Measurements from ENCODE around the gene CCDC110. TPM values are rescaled to one million over a fixed set of nuclear protein-coding genes. Genes with fewer than 3 reads are reported as not detected.

CCDC110 gene
- total RNA-seq, 1 experiment from 2014 or later, result 4.3 TPM

GRCh38 chr4:185508181-185508580 is 36.6 kb upstream of the CCDC110 start:
- Histone ChIP-seq H3F3A (ENCODE audit: insufficient read depth, low read depth) (no peaks in the 10 kb centered on the region), H3K27ac (no peak overlapping the region), H3K36me3 (ENCODE audit: low read depth) (no peaks in the 10 kb centered on the region), H3K9me3 (ENCODE audit: insufficient read depth, low read depth) (no peaks in the 10 kb centered on the region), H3K4me3 (no peak overlapping the region), H3K79me2 (ENCODE audit: low read depth) (no peaks in the 10 kb centered on the region), H3K27me3 (ENCODE audit: insufficient read depth, low read depth) (no peaks in the 10 kb centered on the region), H2AFZ (no peak overlapping the region; the same call in 1 of the 2 replicates), H3K4me1 (replicated peaks; ENCODE audit: insufficient read depth) (peaks cover 13% of the 10 kb centered on the region), H3K9me2 (ENCODE audit: insufficient read depth) (no peaks in the 10 kb centered on the region), H3K4me2 (peak overlapping the region; percentile 55), H4K20me1 (ENCODE audit: insufficient read depth) (no peaks in the 10 kb centered on the region)
- CTCF ChIA-PET, result no interaction called here
- intact Hi-C loops (cut with micrococcal nuclease; ENCODE audit: unreplicated experiment), result no loop called here
- TF ChIP-seq CTCF (conservative IDR thresholded peaks at IDR 0.05) (no peak), EZH2 (IDR thresholded peaks at IDR 0.05; ENCODE audit: low read depth) (no peak)
- POLR2A ChIA-PET (ENCODE audit: unreplicated experiment), result interaction anchor here (0.6 to 0.7 kb wide), 3 partner anchors 15 to 345 kb away, joined by 3 to 9 read pairs (median 6); no protein-coding TSS in a partner anchor
- BruUV-seq (replicated peaks), result no TSS peak
- DNase-seq, result peak; percentile 43 to 83

- no peaks in the 10 kb centered on the region for H3K79me2 ChIP-seq (ENCODE audit: low read depth)
Observed at GRCh38 chr4:185506422-185506821, 34.9 kb upstream of the CCDC110 start.

GRCh38 chr4:185504098-185505047 is 32.8 kb upstream of the CCDC110 start:
- CTCF ChIA-PET, result no interaction called here
- Histone ChIP-seq H3K27ac (no peak overlapping the region), H3K4me1 (replicated peaks; ENCODE audit: insufficient read depth) (peaks cover 13% of the 10 kb centered on the region), H4K20me1 (ENCODE audit: insufficient read depth) (no peaks in the 10 kb centered on the region), H3F3A (ENCODE audit: insufficient read depth, low read depth) (no peaks in the 10 kb centered on the region), H3K9me3 (ENCODE audit: insufficient read depth, low read depth) (no peaks in the 10 kb centered on the region), H3K4me2 (no peak overlapping the region), H2AFZ (no peak overlapping the region), H3K4me3 (no peak overlapping the region), H3K9me2 (ENCODE audit: insufficient read depth) (no peaks in the 10 kb centered on the region), H3K79me2 (ENCODE audit: low read depth) (no peaks in the 10 kb centered on the region), H3K27me3 (ENCODE audit: insufficient read depth, low read depth) (no peaks in the 10 kb centered on the region), H3K36me3 (ENCODE audit: low read depth) (no peaks in the 10 kb centered on the region)
- BruUV-seq (replicated peaks), result no TSS peak
- no peak for TF ChIP-seq CTCF (conservative IDR thresholded peaks at IDR 0.05)
- TF ChIP-seq EZH2 (IDR thresholded peaks at IDR 0.05; ENCODE audit: low read depth), result no peak
- intact Hi-C loops (cut with micrococcal nuclease; ENCODE audit: unreplicated experiment), result no loop called here
- POLR2A ChIA-PET (ENCODE audit: unreplicated experiment), result no interaction called here
- DNase-seq, result no peak

More at GRCh38 chr4:185506422-185506821, 34.9 kb upstream of the CCDC110 start:
- no peak overlapping the region for H3K4me3 ChIP-seq
- no peaks in the 10 kb centered on the region for H3K9me2 ChIP-seq (ENCODE audit: insufficient read depth)
- TF ChIP-seq EZH2 (IDR thresholded peaks at IDR 0.05; ENCODE audit: low read depth) (no peak), CTCF (conservative IDR thresholded peaks at IDR 0.05) (no peak)
- no peaks in the 10 kb centered on the region for H3K9me3 ChIP-seq (ENCODE audit: insufficient read depth, low read depth)
- ChIA-PET CTCF (no interaction called here), POLR2A (ENCODE audit: unreplicated experiment) (no interaction called here)
- no TSS peak for BruUV-seq (replicated peaks)
- H3K36me3 ChIP-seq (ENCODE audit: low read depth), result no peaks in the 10 kb centered on the region
- no peaks in the 10 kb centered on the region for H3K27me3 ChIP-seq (ENCODE audit: insufficient read depth, low read depth)
- no peaks in the 10 kb centered on the region for H4K20me1 ChIP-seq (ENCODE audit: insufficient read depth)
- no peak overlapping the region for H2AFZ ChIP-seq
- intact Hi-C loops (cut with micrococcal nuclease; ENCODE audit: unreplicated experiment), result no loop called here
- H3K4me2 ChIP-seq, result no peak overlapping the region
- no peak overlapping the region for H3K27ac ChIP-seq
- H3F3A ChIP-seq (ENCODE audit: insufficient read depth, low read depth), result no peaks in the 10 kb centered on the region
- no peak for DNase-seq
- H3K4me1 ChIP-seq (replicated peaks; ENCODE audit: insufficient read depth), result peaks cover 13% of the 10 kb centered on the region

Measured in PC-9 (cell line).